Activated naive CD8-positive, alpha-beta T cell treated with anti-CD3 and anti-CD28 coated beads for 36 hours (primary cell): ENCODE data around the gene SRP9. TPM values are rescaled to one million over a fixed set of nuclear protein-coding genes. Genes with fewer than 3 reads are reported as not detected.
"Not testable (repeated sequence)": the region's sequence is repeated elsewhere in the genome, so short reads cannot be mapped to it uniquely, and the experiment has no call there.

Source experiments
- DNase-seq: peaks from one replicate; pipeline ENCODE4 v3.0.0; 2021
- H3K27ac Mint-ChIP-seq: one replicate; pipeline ENCODE4 v1.8.0; 2022; ENCODE audit warnings: mild to moderate bottlenecking, moderate library complexity, mixed read lengths
- H3K27me3 Mint-ChIP-seq: one replicate; pipeline ENCODE4 v1.8.0; 2022; ENCODE audit warnings: mild to moderate bottlenecking, mixed read lengths
- H3K36me3 Mint-ChIP-seq: one replicate; pipeline ENCODE4 v1.8.0; 2021; ENCODE audit warnings: mild to moderate bottlenecking, mixed read lengths
- H3K4me1 Mint-ChIP-seq: one replicate; pipeline ENCODE4 v1.8.0; 2021; ENCODE audit warnings: mixed read lengths
- H3K4me3 Mint-ChIP-seq: one replicate; pipeline ENCODE4 v1.8.0; 2022; ENCODE audit warnings: mild to moderate bottlenecking, moderate library complexity, mixed read lengths
- H3K9me3 Mint-ChIP-seq: one replicate; pipeline ENCODE4 v1.8.0; 2022; ENCODE audit warnings: mixed read lengths
- total RNA-seq, 2 experiments: library from RNA; stranded (reverse); gene quantifications; one replicate each; pipeline ENCODE4 v1.2.3, GENCODE V29; 2021

The SRP9 gene
- total RNA-seq, 2 experiments from 2014 or later, result 335 to 350 TPM

DNA sequence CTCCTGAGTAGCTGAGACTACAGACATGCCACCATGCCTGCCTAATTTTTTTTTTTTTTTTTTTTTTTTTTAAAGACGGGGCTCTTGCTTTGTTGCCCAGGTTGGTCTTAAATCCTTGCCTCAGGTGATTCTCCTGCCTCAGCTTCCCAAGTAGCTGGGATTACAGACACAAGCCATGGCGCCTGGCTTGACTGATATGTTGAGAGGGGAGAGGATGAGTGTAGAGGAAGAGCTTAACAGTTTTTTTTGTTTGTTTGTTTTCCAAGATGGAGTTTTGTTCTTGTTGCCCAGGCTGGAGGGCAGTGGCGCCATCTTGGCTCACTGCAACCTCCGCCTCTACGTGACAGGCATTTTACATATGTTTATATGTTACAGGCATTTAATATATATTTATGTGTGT lies 2.5 kb downstream of the SRP9 start:
- Mint-ChIP-seq H3K27me3 (no peaks in the 10 kb centered on the region), H3K36me3 (peaks cover 32% of the 10 kb centered on the region), H3K9me3 (no peaks in the 10 kb centered on the region), H3K27ac (no peak overlapping the region), H3K4me1 (peaks cover 34% of the 10 kb centered on the region), H3K4me3 (peak overlapping the region; percentile 44)
- DNase-seq, result no peak

DNA sequence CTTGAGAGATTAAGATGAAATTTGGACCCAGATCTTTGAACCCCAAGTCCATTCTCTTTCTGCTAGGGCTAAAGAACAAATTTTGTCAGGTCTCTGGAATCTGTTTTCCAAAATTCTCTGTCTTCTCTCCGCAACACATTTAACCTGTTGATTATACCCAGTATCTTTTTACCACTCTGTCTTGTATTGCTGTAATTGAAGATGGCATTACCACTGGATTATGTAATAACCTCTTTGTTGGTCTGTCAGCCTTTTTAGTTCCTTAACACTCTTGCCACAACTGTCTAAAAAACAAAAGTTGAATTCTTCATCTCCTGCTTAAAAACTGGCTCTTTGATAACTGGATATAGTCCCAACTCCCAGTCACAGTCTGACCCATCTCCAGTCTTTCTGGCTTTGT lies 3.0 kb downstream of the SRP9 start:
- H3K4me1 Mint-ChIP-seq, result peaks cover 34% of the 10 kb centered on the region
- peaks cover 35% of the 10 kb centered on the region for H3K36me3 Mint-ChIP-seq
- peak overlapping the region; percentile 52 for H3K27ac Mint-ChIP-seq
- peak overlapping the region; percentile 38 for H3K4me3 Mint-ChIP-seq
- no peaks in the 10 kb centered on the region for H3K9me3 Mint-ChIP-seq
- H3K27me3 Mint-ChIP-seq, result no peaks in the 10 kb centered on the region
- DNase-seq, result no peak

DNA sequence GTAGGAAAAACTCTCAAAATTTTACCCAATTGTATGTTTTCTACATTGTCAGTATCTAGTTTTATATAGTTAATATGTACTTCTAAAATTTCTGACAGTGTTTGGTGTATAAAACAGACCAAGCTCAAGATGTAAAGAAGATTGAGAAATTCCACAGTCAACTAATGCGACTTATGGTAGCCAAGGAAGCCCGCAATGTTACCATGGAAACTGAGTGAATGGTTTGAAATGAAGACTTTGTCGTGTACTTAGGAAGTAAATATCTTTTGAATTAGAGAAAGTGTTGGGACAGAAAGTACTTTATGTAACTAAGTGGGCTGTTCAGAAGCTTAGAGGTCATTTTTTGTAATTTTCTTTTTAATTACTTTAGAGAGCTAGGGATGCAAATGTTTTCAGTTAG lies 11.5 kb downstream of the SRP9 start:
- H3K27me3 Mint-ChIP-seq, H3K9me3 Mint-ChIP-seq, H3K27ac Mint-ChIP-seq, H3K4me3 Mint-ChIP-seq, DNase-seq, H3K4me1 Mint-ChIP-seq: not testable (repeated sequence)
- peaks cover 59% of the 10 kb centered on the region for H3K36me3 Mint-ChIP-seq

DNA sequence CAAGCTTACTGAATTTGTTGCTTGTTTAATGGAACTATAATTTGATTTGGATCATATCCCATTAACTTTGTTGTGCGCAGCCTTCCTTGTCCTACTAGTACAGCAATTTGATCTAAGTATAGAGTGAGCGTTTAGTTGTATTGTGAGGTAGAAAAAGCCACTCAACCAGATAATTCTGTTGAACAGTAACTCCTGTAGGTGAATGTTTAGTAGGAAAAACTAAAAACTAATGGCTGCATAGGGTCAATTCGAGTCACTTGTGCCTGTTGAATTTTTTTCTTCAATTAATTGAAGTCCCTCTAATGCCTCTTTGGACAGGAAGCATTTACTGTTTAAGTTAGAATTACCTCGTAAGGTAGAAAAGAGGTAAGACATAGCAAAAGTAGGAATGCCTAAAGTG lies 17.3 kb downstream of the SRP9 start:
- no peak for DNase-seq
- no peak overlapping the region for H3K27ac Mint-ChIP-seq

DNA sequence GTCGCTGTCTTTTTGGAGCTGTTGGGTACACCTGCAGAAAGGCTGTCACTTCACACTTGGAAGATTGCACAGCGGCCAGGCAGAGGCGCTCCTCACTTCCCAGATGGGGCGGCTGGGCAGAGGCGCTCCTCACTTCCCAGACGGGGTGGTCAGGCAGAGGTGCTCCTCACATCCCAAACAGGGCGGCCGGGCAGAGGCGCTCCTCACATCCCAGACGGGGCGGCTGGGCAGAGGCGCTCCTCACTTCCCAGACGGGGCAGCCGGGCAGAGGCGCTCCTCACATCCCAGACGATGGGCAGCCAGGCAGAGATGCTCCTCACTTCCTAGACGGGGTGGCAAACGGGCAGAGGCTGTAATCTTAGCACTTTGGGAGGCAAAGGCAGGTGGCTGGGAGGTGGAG lies 18.5 kb downstream of the SRP9 start:
- not testable (repeated sequence) for H3K27ac Mint-ChIP-seq, DNase-seq
- peaks cover 42% of the 10 kb centered on the region for H3K36me3 Mint-ChIP-seq

More for the DNA sequence above, 17.3 kb downstream of the SRP9 start:
- Mint-ChIP-seq H3K4me1 (peaks cover 1% of the 10 kb centered on the region), H3K4me3 (no peak overlapping the region), H3K36me3 (peaks cover 51% of the 10 kb centered on the region), H3K27me3 (no peaks in the 10 kb centered on the region), H3K9me3 (peaks cover 5% of the 10 kb centered on the region)

DNA sequence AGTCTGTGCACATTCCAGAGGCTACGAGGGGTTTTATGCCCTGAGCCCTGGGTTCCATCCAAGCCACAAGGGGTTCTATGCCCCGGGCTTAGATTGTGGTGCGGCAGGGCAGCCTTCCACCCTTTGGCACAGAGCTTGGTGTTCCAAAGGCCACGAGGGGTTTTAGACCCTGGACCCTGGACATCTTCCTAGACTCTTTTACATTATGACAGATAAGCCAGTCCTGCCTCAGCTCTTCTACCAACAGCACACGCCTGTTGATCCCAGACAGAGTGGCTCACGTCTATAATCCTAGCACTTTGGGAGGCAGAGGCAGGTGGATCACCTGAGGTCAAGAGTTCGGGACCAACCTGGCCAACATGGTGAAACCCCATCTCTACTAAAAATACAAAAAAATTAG lies 23.5 kb downstream of the SRP9 start:
- not testable (repeated sequence) for H3K9me3 Mint-ChIP-seq, DNase-seq, H3K4me3 Mint-ChIP-seq, H3K36me3 Mint-ChIP-seq, H3K27ac Mint-ChIP-seq, H3K4me1 Mint-ChIP-seq, H3K27me3 Mint-ChIP-seq

More for the DNA sequence above, 18.5 kb downstream of the SRP9 start:
- H3K9me3 Mint-ChIP-seq, H3K4me3 Mint-ChIP-seq, H3K4me1 Mint-ChIP-seq, H3K27me3 Mint-ChIP-seq: not testable (repeated sequence)

DNA sequence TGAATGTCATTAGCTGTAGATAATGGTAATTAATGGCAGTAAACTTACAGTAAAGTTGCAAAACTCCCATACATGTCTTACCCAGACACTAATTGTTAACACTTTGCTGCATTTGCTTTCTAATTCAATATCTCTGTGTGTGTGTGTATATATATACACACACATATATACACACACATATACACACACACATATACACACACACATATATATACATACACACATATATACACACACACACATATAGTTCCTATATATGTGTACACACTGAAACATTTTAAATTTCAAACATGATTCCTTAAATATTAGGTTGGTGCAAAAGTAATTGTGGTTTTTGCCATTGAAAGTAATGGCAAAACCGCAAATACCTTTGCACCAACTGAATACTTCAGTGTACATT lies 28.6 kb downstream of the SRP9 start:
- H3K4me1 Mint-ChIP-seq, result peaks cover 13% of the 10 kb centered on the region
- no peaks in the 10 kb centered on the region for H3K9me3 Mint-ChIP-seq
- no peak for DNase-seq
- no peak overlapping the region for H3K27ac Mint-ChIP-seq
- H3K27me3 Mint-ChIP-seq, result peaks cover 5% of the 10 kb centered on the region
- H3K4me3 Mint-ChIP-seq, result no peak overlapping the region
- no peaks in the 10 kb centered on the region for H3K36me3 Mint-ChIP-seq

DNA sequence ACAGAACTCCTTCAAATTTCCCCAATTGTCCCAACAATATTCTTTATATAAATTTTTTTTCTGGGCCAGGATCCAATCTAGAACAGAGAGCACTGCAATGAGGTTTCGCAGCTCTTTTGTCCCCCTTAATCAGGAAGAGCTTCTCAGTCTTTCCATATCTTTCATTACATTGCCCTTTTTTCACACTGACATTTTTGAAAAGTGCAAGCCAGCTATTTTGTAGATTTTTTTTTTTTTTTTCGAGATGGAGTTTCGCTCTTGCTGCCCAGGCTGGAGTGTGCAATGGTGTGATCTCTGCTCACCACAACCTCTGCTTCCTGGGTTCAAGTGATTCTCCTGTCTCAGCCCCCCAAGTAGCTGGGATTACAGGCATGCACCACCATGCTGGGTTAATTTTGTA lies 29.1 kb downstream of the SRP9 start:
- H3K9me3 Mint-ChIP-seq, result not testable (repeated sequence)

DNA sequence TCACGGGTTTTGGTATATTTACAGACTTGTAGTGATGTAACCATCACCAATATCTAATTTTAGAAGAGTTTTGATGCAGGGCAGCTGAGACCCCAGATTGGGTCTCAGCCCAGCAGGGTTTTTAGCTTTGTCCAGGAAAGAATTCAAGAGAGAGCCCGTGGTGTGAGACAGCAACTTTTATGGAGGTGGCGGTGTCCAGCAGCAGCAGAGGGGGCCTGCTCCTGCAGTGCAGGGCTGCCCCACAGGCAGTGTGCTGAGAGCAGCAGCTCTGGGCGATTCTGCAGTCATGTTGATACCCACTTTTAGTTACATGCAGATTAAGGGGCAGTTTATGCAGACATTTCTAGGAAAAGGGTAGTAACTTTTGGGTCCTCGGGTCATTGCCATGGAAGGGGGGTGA lies 30.5 kb downstream of the SRP9 start:
- no peak overlapping the region for H3K27ac Mint-ChIP-seq

More for the DNA sequence above, 29.1 kb downstream of the SRP9 start:
- not testable (repeated sequence) for H3K4me3 Mint-ChIP-seq, H3K36me3 Mint-ChIP-seq, H3K27me3 Mint-ChIP-seq, DNase-seq, H3K27ac Mint-ChIP-seq
- peaks cover 13% of the 10 kb centered on the region for H3K4me1 Mint-ChIP-seq

DNA sequence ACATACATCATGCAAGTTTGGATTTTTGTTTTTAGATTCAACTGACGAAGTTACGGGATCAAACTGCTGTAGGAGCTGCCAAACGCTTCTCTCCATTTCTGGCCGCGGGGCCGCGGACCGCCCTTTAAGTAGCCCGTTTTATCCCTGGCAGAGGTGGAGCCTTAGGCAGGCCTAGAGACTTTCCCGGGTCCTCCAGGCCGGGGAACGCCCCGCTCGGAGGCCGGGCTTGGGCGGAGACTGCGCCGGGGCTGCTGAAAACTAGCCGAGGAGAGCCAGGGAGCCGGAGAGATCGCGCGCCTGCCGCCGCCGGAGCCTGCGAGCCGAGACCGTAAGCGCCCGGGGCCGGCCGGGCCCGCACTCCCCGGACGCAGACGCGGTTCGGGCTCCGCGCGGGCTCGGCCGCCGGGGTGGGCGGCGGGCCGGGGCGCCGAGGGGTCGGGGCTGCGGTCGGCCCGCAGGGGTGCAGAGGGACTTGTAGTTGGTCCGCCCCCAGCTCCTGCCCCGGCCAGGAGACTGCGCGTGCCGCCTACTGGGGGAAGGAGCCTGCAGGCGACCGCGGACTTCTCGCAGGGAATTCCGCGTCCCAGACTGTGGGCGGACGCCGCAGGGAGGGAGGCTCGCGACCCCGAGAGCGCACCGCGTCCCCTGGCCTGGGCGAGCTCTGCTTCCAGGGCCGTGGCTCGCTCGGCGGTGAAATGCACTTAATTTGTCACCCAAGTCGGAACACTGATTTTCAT lies 32.4 kb downstream of the SRP9 start, which contains the start of gene EPHX1:
Gene EPHX1 (plus strand): TSS at position 283 of the 737 bp plus-strand sequence. CDS start 18,606 bp downstream, outside the sequence.
- Mint-ChIP-seq H3K4me3 (peak within 1 kb of the TSS; percentile 79), H3K27ac (no peak within 1 kb of the TSS), H3K9me3 (no peaks in the 10 kb centered on the region), H3K36me3 (no peaks in the 10 kb centered on the region), H3K4me1 (peaks cover 13% of the 10 kb centered on the region), H3K27me3 (peaks cover 5% of the 10 kb centered on the region)
- peak; percentile 79 for DNase-seq

More for the DNA sequence above, 30.5 kb downstream of the SRP9 start:
- Mint-ChIP-seq H3K4me3 (no peak overlapping the region), H3K36me3 (no peaks in the 10 kb centered on the region), H3K27me3 (peaks cover 5% of the 10 kb centered on the region), H3K9me3 (no peaks in the 10 kb centered on the region), H3K4me1 (peaks cover 13% of the 10 kb centered on the region)
- no peak for DNase-seq

DNA sequence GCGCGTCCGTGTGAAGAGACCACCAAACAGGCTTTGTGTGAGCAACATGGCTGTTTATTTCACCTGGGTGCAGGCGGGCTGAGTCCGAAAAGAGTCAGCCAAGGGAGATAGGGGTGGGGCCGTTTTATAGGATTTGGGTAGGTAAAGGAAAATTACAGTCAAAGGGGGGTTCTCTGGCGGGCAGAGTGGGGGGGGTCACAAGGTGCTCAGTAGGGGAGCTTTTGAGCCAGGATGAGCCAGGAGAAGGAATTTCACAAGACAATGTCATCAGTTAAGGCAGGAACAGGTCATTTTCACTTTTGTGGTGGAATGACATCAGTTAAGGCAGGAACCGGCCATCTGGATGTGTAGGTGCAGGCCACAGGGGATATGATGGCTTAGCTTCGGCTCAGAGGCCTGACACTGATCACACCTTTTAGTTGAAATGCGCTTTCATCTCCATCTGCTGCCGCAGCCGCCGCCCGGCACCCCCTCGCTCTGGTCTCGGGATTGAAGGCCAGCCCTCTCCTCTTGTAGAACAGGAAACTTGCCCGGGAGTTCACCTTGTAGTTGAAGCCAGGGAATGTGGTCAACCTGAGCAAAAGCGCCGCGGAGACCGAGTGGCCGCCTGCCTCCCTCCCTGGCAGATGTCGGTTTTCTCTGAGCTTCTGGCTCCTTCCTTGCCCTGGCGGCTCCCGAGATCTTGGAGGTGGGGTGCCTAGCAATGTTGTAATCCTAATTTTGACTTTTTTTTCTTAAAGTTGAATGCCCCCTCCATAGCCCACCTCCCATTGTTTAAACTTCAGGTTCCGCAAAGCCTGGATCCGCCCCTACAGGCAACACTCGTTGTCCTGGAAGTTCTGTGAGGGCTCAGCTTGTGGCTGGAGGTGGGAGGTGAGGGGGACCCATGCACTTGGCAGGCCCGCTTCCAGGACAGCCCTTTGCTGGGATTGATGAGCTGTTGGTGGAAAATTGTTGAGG lies 33.2 kb downstream of the SRP9 start:
- Mint-ChIP-seq H3K4me1 (peaks cover 13% of the 10 kb centered on the region), H3K4me3 (peak overlapping the region; percentile 78)
- not testable (repeated sequence) for H3K36me3 Mint-ChIP-seq, H3K27me3 Mint-ChIP-seq, H3K27ac Mint-ChIP-seq, DNase-seq, H3K9me3 Mint-ChIP-seq

DNA sequence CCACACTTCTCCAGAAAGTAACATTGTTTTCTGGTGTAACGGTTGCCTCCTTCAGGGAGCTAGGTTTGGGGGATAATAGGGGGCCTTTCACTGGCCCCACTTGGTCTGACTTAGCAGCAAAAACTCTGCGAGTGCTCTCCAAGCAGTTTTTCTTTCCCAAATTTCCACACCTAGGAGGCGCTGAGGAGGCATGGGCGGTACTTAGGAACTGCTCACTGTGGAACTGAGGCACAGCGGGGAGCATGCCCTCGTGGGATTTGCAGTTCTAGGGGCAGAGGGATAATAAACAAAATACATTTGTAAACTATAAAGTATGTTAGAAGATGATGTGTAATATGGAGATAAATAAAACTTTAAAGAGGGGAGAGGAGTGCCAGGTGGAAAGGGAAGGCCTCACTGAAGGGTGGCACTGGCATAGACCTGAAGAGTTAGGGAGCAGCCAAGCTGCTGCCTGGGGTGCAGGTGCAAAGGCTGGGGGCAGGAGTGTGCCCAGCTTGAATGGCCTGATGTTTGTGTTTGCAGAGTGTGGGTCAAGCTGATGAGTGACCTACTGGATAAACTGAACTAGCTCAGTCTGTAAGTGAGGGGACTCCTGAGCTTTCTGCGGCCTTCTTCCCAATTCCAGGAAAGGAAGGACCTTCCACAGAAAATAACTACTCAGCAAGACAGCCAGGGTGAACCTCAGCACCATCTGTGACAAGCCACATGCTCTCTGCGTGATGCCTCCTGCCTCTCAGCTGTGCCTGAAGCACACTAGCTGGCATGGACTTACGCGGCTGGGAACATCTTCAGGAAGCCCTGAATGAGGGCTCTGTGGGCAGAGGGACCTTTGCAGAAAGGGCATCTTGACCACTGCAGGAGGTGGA lies 34.2 kb downstream of the SRP9 start:
- Mint-ChIP-seq H3K4me1 (peaks cover 13% of the 10 kb centered on the region), H3K4me3 (no peak overlapping the region), H3K9me3 (no peaks in the 10 kb centered on the region), H3K36me3 (no peaks in the 10 kb centered on the region), H3K27ac (no peak overlapping the region), H3K27me3 (peaks cover 5% of the 10 kb centered on the region)
- DNase-seq, result no peak

DNA sequence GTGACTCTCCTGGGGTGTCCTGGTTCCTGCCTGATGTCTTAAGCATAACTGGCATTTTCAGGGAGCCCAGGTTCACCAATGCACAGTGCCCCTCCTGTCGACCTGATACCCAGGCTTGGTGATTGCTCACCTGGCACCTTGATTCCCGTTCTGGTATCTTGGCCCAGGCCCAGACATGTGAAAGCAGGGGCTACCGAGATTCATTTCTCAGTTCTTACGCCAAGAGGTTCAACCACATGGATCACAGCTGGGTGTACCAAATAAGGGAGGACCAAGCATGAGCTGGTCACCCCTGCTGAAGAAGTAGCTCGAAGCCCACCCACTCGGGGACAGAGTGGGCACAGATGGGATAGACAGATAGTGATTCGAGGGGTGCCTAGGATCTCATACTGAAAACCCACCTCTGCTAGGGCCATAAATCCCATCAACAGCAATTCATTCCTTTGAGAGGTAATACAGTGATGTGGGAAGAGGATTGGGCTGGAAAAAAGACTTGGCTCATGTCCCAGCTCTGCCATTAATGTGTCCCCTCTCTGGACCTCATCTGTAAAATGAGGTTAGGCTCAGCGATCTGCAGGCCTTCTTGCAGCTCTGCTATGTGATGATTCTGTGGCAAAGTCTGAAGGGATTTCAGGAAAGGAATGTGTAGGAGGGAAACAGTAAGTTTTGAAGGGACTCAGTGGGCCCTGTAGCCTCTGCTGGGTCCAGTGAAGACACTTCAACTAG lies 35.0 kb downstream of the SRP9 start:
- Mint-ChIP-seq H3K27me3 (peaks cover 5% of the 10 kb centered on the region), H3K27ac (no peak overlapping the region), H3K4me3 (no peak overlapping the region), H3K4me1 (peaks cover 14% of the 10 kb centered on the region), H3K9me3 (no peaks in the 10 kb centered on the region), H3K36me3 (no peaks in the 10 kb centered on the region)
- no peak for DNase-seq
